CD8-positive, alpha-beta memory T cell (primary cell): Measurements from ENCODE around the gene CES4A. TPM values are rescaled to one million over a fixed set of nuclear protein-coding genes. Genes with fewer than 3 reads are reported as not detected.

Experiments used
- CTCF ChIA-PET: fragments of 350-600 bp; sonication (Branson Sonifier 250); formaldehyde crosslinking; loops from one replicate; lab custom pipeline; 2021; ENCODE audit warnings: antibody characterized with exemption; lab: Charles Lee
- POLR2A ChIA-PET: fragments of 350-600 bp; sonication (Branson Sonifier 250); formaldehyde crosslinking; loops from one replicate; lab custom pipeline; 2021; ENCODE audit warnings: antibody characterized with exemption; lab: Charles Lee
- DNase-seq, 5 donors: peaks; one replicate each; pipeline versions ENCODE4 v3.0.0 to v3.0.0-alpha.2; 2020 to 2022; ENCODE audit warnings: mixed read lengths in 1 of 5
- H3K27ac ChIP-seq: one replicate; pipeline ENCODE4 v1.7.0; 2013; ENCODE audit warnings: low read depth, mild to moderate bottlenecking, low read length, moderate library complexity
- H3K27me3 ChIP-seq: 2 replicates; pipeline ENCODE4 v1.7.0; 2013; ENCODE audit warnings: low read length, mild to moderate bottlenecking; ENCODE audit not compliant: insufficient read depth, poor library complexity, severe bottlenecking
- H3K36me3 ChIP-seq: 2 replicates; pipeline ENCODE4 v1.7.0; 2013; ENCODE audit warnings: mild to moderate bottlenecking, low read length, moderate library complexity; ENCODE audit not compliant: insufficient read depth
- H3K4me1 ChIP-seq: 2 replicates; pipeline ENCODE4 v1.7.0; 2013; ENCODE audit warnings: mild to moderate bottlenecking, low read length, moderate library complexity; ENCODE audit not compliant: insufficient read depth
- H3K4me3 ChIP-seq: 2 replicates; pipeline ENCODE4 v1.7.0; 2013; ENCODE audit warnings: mild to moderate bottlenecking, low read length
- H3K9me3 ChIP-seq: 2 replicates; pipeline ENCODE4 v1.7.0; 2013; ENCODE audit warnings: mild to moderate bottlenecking, low read length
- H3K27ac Mint-ChIP-seq, 8 donors: one replicate each; pipeline ENCODE4 v1.8.0; 2020 to 2021; ENCODE audit warnings: mixed read lengths in 8 of 8, mild to moderate bottlenecking in 6 of 8, inconsistent platforms in 3 of 8, moderate library complexity in 3 of 8
- H3K27me3 Mint-ChIP-seq, 2 donors: one replicate each; pipeline ENCODE4 v1.8.0; 2020 to 2021; ENCODE audit warnings: mixed read lengths in 2 of 2, mild to moderate bottlenecking in 1 of 2, moderate library complexity in 1 of 2
- H3K36me3 Mint-ChIP-seq, 3 donors: one replicate each; pipeline ENCODE4 v1.8.0; 2020 to 2021; ENCODE audit warnings: mixed read lengths in 3 of 3, inconsistent platforms in 1 of 3, mild to moderate bottlenecking in 1 of 3
- H3K4me1 Mint-ChIP-seq, 3 donors: one replicate each; pipeline ENCODE4 v1.8.0; 2020 to 2021; ENCODE audit warnings: mixed read lengths in 3 of 3, inconsistent platforms in 1 of 3, mild to moderate bottlenecking in 1 of 3
- H3K4me3 Mint-ChIP-seq, 7 donors: one replicate each; pipeline ENCODE4 v1.8.0; 2020 to 2021; ENCODE audit warnings: mixed read lengths in 7 of 7, mild to moderate bottlenecking in 6 of 7, moderate library complexity in 4 of 7, inconsistent platforms in 2 of 7
- H3K9me3 Mint-ChIP-seq, 5 donors: one replicate each; pipeline ENCODE4 v1.8.0; 2020 to 2022; ENCODE audit warnings: mixed read lengths in 5 of 5, mild to moderate bottlenecking in 3 of 5, moderate library complexity in 2 of 5, inconsistent platforms in 1 of 5
- polyA plus RNA-seq: library from polyadenylated mRNA; unstranded; fragments of 300-500 nt; fragmentation: Illumina TruSeq; gene quantifications from one replicate; pipeline ENCODE4 v1.2.3, GENCODE V29; 2021
- total RNA-seq, 2 experiments: library from RNA; stranded (reverse); gene quantifications; one replicate each; pipeline ENCODE4 v1.2.3, GENCODE V29; 2021

CES4A gene
- total and polyA plus RNA-seq, 3 experiments from 2014 or later: 1.7 to 5.1 (median 4.2) TPM

- POLR2A ChIA-PET: interaction anchor here (0.5 to 1.2 kb wide), 5 partner anchors 11 to 168 kb away, joined by 3 to 6 read pairs (median 5); partner anchors contain the start of genes FBXL8 and TRADD
- Mint-ChIP-seq H3K27ac (peak overlapping the region in 2 of 8 donors; percentile 64 to 70), H3K9me3 (no peaks in the 10 kb centered on the region), H3K27me3 (peaks cover 0 to 3% of the 10 kb centered on the region in 2 donors), H3K4me3 (peak overlapping the region in 1 of 7 donors; percentile 61), H3K36me3 (no peaks in the 10 kb centered on the region), H3K4me1 (peaks cover 2 to 10% (median 6%) of the 10 kb centered on the region in 3 donors)
- Histone ChIP-seq H3K4me1 (peaks cover 16% of the 10 kb centered on the region), H3K4me3 (no peak overlapping the region), H3K36me3 (no peaks in the 10 kb centered on the region), H3K9me3 (no peaks in the 10 kb centered on the region), H3K27ac (no peak overlapping the region), H3K27me3 (no peaks in the 10 kb centered on the region)
- no peak for DNase-seq
- CTCF ChIA-PET: interaction anchor here (0.8 to 9.7 kb wide), 19 partner anchors 11 to 229 kb away, joined by 3 to 123 read pairs (median 4); partner anchors contain the start of genes B3GNT9, CBFB, CES4A and FBXL8
Observed at GRCh38 chr16:67017421-67017750, 29.0 kb downstream of the CES4A start.

- ChIA-PET CTCF (interaction anchor here (0.8 to 9.7 kb wide), 22 partner anchors 11 to 228 kb away, joined by 3 to 123 read pairs (median 4); partner anchors contain the start of genes B3GNT9, CBFB, CES4A and FBXL8), POLR2A (interaction anchor here (0.5 to 1.2 kb wide), 6 partner anchors 10 to 168 kb away, joined by 3 to 6 read pairs (median 5); partner anchors contain the start of genes FBXL8 and TRADD)
- Mint-ChIP-seq H3K36me3 (no peaks in the 10 kb centered on the region), H3K27ac (peak overlapping the region in 3 of 8 donors; percentile 1 to 66 (median 64)), H3K4me3 (peak overlapping the region in 1 of 7 donors; percentile 61), H3K9me3 (no peaks in the 10 kb centered on the region), H3K27me3 (peaks cover 0 to 3% of the 10 kb centered on the region in 2 donors), H3K4me1 (peaks cover 2 to 9% (median 6%) of the 10 kb centered on the region in 3 donors)
- Histone ChIP-seq H3K27ac (no peak overlapping the region), H3K27me3 (no peaks in the 10 kb centered on the region), H3K36me3 (no peaks in the 10 kb centered on the region), H3K9me3 (no peaks in the 10 kb centered on the region), H3K4me1 (peaks cover 16% of the 10 kb centered on the region), H3K4me3 (no peak overlapping the region)
- peak; percentile 72 to 87 (median 77) for DNase-seq
Observed at GRCh38 chr16:67017810-67018488, 29.6 kb downstream of the CES4A start.

- Mint-ChIP-seq H3K9me3 (no peaks in the 10 kb centered on the region), H3K4me1 (peaks cover 0 to 6% (median 3%) of the 10 kb centered on the region in 3 donors), H3K4me3 (peak overlapping the region in 1 of 7 donors; percentile 50), H3K27me3 (no peaks in the 10 kb centered on the region), H3K36me3 (no peaks in the 10 kb centered on the region), H3K27ac (no peak overlapping the region)
- peaks cover 8% of the 10 kb centered on the region for H3K4me1 ChIP-seq
- DNase-seq: no peak
- CTCF ChIA-PET: interaction anchor here (0.8 to 9.7 kb wide), 7 partner anchors 9 to 166 kb away, joined by 3 to 123 read pairs (median 10); partner anchors contain the start of genes CBFB, FBXL8 and TRADD
- no peaks in the 10 kb centered on the region for H3K36me3 ChIP-seq
- H3K9me3 ChIP-seq: no peaks in the 10 kb centered on the region
- no peak overlapping the region for H3K4me3 ChIP-seq
- POLR2A ChIA-PET: no interaction called here
- H3K27ac ChIP-seq: no peak overlapping the region
- no peaks in the 10 kb centered on the region for H3K27me3 ChIP-seq
Observed at GRCh38 chr16:67019171-67019570, 30.8 kb downstream of the CES4A start.

GRCh38 chr16:67021321-67021720 is 32.9 kb downstream of the CES4A start:
- ChIA-PET CTCF (interaction anchor here (9.7 kb wide), 1 partner anchor 136 kb away, joined by 123 read pairs; the partner anchor contains the start of genes FBXL8 and TRADD), POLR2A (interaction anchor here (0.7 kb wide), 1 partner anchor 134 kb away, joined by 3 read pairs; no protein-coding TSS in a partner anchor)
- Mint-ChIP-seq H3K9me3 (no peaks in the 10 kb centered on the region), H3K27me3 (no peaks in the 10 kb centered on the region), H3K36me3 (no peaks in the 10 kb centered on the region), H3K27ac (no peak overlapping the region), H3K4me3 (no peak overlapping the region), H3K4me1 (peaks cover 0 to 6% (median 0%) of the 10 kb centered on the region in 3 donors)
- peaks cover 5% of the 10 kb centered on the region for H3K4me1 ChIP-seq
- H3K27ac ChIP-seq: no peak overlapping the region
- no peaks in the 10 kb centered on the region for H3K27me3 ChIP-seq
- no peaks in the 10 kb centered on the region for H3K9me3 ChIP-seq
- H3K4me3 ChIP-seq: no peak overlapping the region
- no peaks in the 10 kb centered on the region for H3K36me3 ChIP-seq
- DNase-seq: no peak

GRCh38 chr16:67022531-67023214 is 34.3 kb downstream of the CES4A start:
- POLR2A ChIA-PET: interaction anchor here (0.7 kb wide), 2 partner anchors 9 to 149 kb away, joined by 6 to 7 read pairs; no protein-coding TSS in a partner anchor
- no peak overlapping the region for H3K4me3 Mint-ChIP-seq
- CTCF ChIA-PET: interaction anchor here (0.6 to 0.7 kb wide), 2 partner anchors 21 to 135 kb away, joined by 3 to 4 read pairs; no protein-coding TSS in a partner anchor
- no peaks in the 10 kb centered on the region for H3K9me3 Mint-ChIP-seq
- no peaks in the 10 kb centered on the region for H3K36me3 Mint-ChIP-seq
- H3K9me3 ChIP-seq: no peaks in the 10 kb centered on the region
- H3K4me1 ChIP-seq: peaks cover 5% of the 10 kb centered on the region
- no peaks in the 10 kb centered on the region for H3K27me3 ChIP-seq
- no peaks in the 10 kb centered on the region for H3K36me3 ChIP-seq
- no peak overlapping the region for H3K4me3 ChIP-seq
- H3K27ac Mint-ChIP-seq: peak overlapping the region in 1 of 8 donors; percentile 68
- DNase-seq: no peak
- H3K27ac ChIP-seq: no peak overlapping the region
- H3K27me3 Mint-ChIP-seq: no peaks in the 10 kb centered on the region
- H3K4me1 Mint-ChIP-seq: peaks cover 0 to 8% (median 3%) of the 10 kb centered on the region in 3 donors

- Mint-ChIP-seq H3K27me3 (no peaks in the 10 kb centered on the region), H3K36me3 (no peaks in the 10 kb centered on the region), H3K27ac (no peak overlapping the region), H3K4me3 (no peak overlapping the region), H3K9me3 (no peaks in the 10 kb centered on the region), H3K4me1 (peaks cover 7 to 9% (median 9%) of the 10 kb centered on the region in 3 donors)
- Histone ChIP-seq H3K4me3 (no peak overlapping the region), H3K36me3 (no peaks in the 10 kb centered on the region), H3K4me1 (peaks cover 11% of the 10 kb centered on the region), H3K9me3 (no peaks in the 10 kb centered on the region), H3K27me3 (no peaks in the 10 kb centered on the region), H3K27ac (no peak overlapping the region)
- POLR2A ChIA-PET: interaction anchor here (0.7 kb wide), 1 partner anchor 150 kb away, joined by 6 read pairs; no protein-coding TSS in a partner anchor
- CTCF ChIA-PET: interaction anchor here (2.8 kb wide), 1 partner anchor 131 kb away, joined by 11 read pairs; no protein-coding TSS in a partner anchor
- DNase-seq: no peak
Observed at GRCh38 chr16:67023689-67024088, 35.3 kb downstream of the CES4A start.

- Histone ChIP-seq H3K9me3 (no peaks in the 10 kb centered on the region), H3K36me3 (no peaks in the 10 kb centered on the region), H3K4me1 (peaks cover 11% of the 10 kb centered on the region), H3K4me3 (no peak overlapping the region), H3K27me3 (no peaks in the 10 kb centered on the region), H3K27ac (no peak overlapping the region)
- CTCF ChIA-PET: interaction anchor here (2.8 kb wide), 1 partner anchor 130 kb away, joined by 11 read pairs; no protein-coding TSS in a partner anchor
- Mint-ChIP-seq H3K27ac (peak overlapping the region in 2 of 8 donors; percentile 27 to 70), H3K4me3 (peak overlapping the region in 1 of 7 donors; percentile 42), H3K9me3 (no peaks in the 10 kb centered on the region), H3K36me3 (no peaks in the 10 kb centered on the region), H3K4me1 (peaks cover 7 to 9% (median 9%) of the 10 kb centered on the region in 3 donors), H3K27me3 (no peaks in the 10 kb centered on the region)
- no peak for DNase-seq
- POLR2A ChIA-PET: interaction anchor here (1.5 kb wide), 1 partner anchor 11 kb away, joined by 3 read pairs; no protein-coding TSS in a partner anchor
Observed at GRCh38 chr16:67024384-67025209, 36.2 kb downstream of the CES4A start.
